ENCODE results near the gene C6orf120. TPM values are rescaled to one million over a fixed set of nuclear protein-coding genes. Genes with fewer than 3 reads are reported as not detected.
A peak's percentile ranks its signal among the peaks of the same experiment; 100 is the strongest.

C6orf120 gene
- total and polyA plus RNA-seq, 9 of the 15 experiments (the other 6 are each of a cell fraction or from before 2014, with no cell fraction given), result 7.7 to 44.9 (median 34.8) TPM

- no peak overlapping the region for H3K27ac ChIP-seq (ENCODE audit: extremely low read depth, low read depth, low read length)
- in situ Hi-C loops (cut with MboI), result no loop called here
- CTCF ChIA-PET (ENCODE audit: low intra/inter-chr PET ratio), result no interaction called here
- WGBS (ENCODE audit: insufficient coverage, low coverage, missing lambda C conversion rate), result 96% methylated on average over 30 of the region's 46 CpGs
- no peaks in the 10 kb centered on the region for H3K9me1 ChIP-seq (ENCODE audit: control insufficient read depth, insufficient read depth, low read length)
- H3K9me3 ChIP-seq (replicated peaks; ENCODE audit: control insufficient read depth, insufficient read depth, low read depth, low read length), result no peaks in the 10 kb centered on the region
- BruUV-seq (replicated peaks), result no TSS peak
- H4K20me1 ChIP-seq (replicated peaks; ENCODE audit: control insufficient read depth, insufficient read depth, low read length), result no peaks in the 10 kb centered on the region
- no peak overlapping the region for H3K9ac ChIP-seq (ENCODE audit: insufficient read depth in 1 of 2, low read depth in 2 of 2, low read length in 2 of 2)
- no peak overlapping the region for H2AFZ ChIP-seq (ENCODE audit: low read depth, low read length)
- FAIRE-seq (no peak), ATAC-seq (no peak), DNase-seq (ENCODE audit: extremely low read depth in 1 of 4, low spot score in 3 of 4) (no peak)
- no peaks in the 10 kb centered on the region for H3K79me2 ChIP-seq (ENCODE audit: control insufficient read depth, insufficient read depth, low read length)
- H3K4me2 ChIP-seq (ENCODE audit: insufficient read depth, low read length), result no peak overlapping the region
- H3K4me1 ChIP-seq (replicated peaks in 1 of 2; ENCODE audit: control insufficient read depth in 2 of 2, insufficient read depth in 2 of 2, low read length in 2 of 2), result peaks cover 0 to 3% of the 10 kb centered on the region in 2 experiments; a peak in 1 of 5 replicates
- H3K27me3 ChIP-seq (ENCODE audit: control insufficient read depth in 2 of 2, insufficient read depth in 2 of 2, low read length in 2 of 2), result no peaks in the 10 kb centered on the region
- POLR2A ChIA-PET, result no interaction called here
- no peak overlapping the region for H3K4me3 ChIP-seq
- intact Hi-C loops (cut with micrococcal nuclease), result no loop called here
- H3K36me3 ChIP-seq (ENCODE audit: control insufficient read depth, insufficient read depth, low read length), result peaks cover 38% of the 10 kb centered on the region
- no peak for TF ChIP-seq ZBTB49 (CRISPR knock-in tag; IDR thresholded peaks at IDR 0.05; ENCODE audit: borderline replicate concordance)
- TF ChIP-seq SMAD1 (IDR thresholded peaks at IDR 0.05; ENCODE audit: low read depth, low read length, partially characterized antibody), result no peak
- TF ChIP-seq CBX3 (IDR thresholded peaks at IDR 0.05; ENCODE audit: borderline replicate concordance in 1 of 2, low read length in 2 of 2), result peak in 1 of 2 experiments; percentile 37; a peak in 1 of 3 replicates
- TF ChIP-seq POLR2G (IDR thresholded peaks at IDR 0.05; ENCODE audit: low read depth, low read length), result peak; percentile 27; the same call in 1 of the 2 replicates
- TF ChIP-seq ZNF395 (CRISPR knock-in tag; IDR thresholded peaks at IDR 0.05), result no peak
- no peak for TF ChIP-seq ZMIZ1 (IDR thresholded peaks at IDR 0.05; ENCODE audit: low read depth in 2 of 2, low read length in 2 of 2)
Measured at GRCh38 chr6:169654598-169655391, 47.1 kb upstream of the C6orf120 start.

All from K562 (cell line).